Stimulated activated naive CD8-positive, alpha-beta T cell treated with anti-CD3 and anti-CD28 coated beads, Interleukin-15, Interleukin-2, amounts not matched to agents 100 ng/mL and 50 ng/mL, for 24 hours (primary cell): ENCODE data around the gene ERVW-1.
"Not testable (repeated sequence)": the region's sequence is repeated elsewhere in the genome, so short reads cannot be mapped to it uniquely, and the experiment has no call there.

Experiments
- H3K27ac Mint-ChIP-seq: one replicate; pipeline ENCODE4 v1.8.0; 2021; ENCODE audit warnings: mild to moderate bottlenecking, mixed read lengths
- H3K27me3 Mint-ChIP-seq: one replicate; pipeline ENCODE4 v1.8.0; 2021; ENCODE audit warnings: mixed read lengths
- H3K36me3 Mint-ChIP-seq: one replicate; pipeline ENCODE4 v1.8.0; 2021; ENCODE audit warnings: low read depth, mixed read lengths
- H3K4me1 Mint-ChIP-seq: one replicate; pipeline ENCODE4 v1.8.0; 2021; ENCODE audit warnings: low read depth, mixed read lengths
- H3K4me3 Mint-ChIP-seq: one replicate; pipeline ENCODE4 v1.8.0; 2021; ENCODE audit warnings: mild to moderate bottlenecking, mixed read lengths
- H3K9me3 Mint-ChIP-seq: one replicate; pipeline ENCODE4 v1.8.0; 2021; ENCODE audit warnings: mixed read lengths

Gene ERVW-1

DNA sequence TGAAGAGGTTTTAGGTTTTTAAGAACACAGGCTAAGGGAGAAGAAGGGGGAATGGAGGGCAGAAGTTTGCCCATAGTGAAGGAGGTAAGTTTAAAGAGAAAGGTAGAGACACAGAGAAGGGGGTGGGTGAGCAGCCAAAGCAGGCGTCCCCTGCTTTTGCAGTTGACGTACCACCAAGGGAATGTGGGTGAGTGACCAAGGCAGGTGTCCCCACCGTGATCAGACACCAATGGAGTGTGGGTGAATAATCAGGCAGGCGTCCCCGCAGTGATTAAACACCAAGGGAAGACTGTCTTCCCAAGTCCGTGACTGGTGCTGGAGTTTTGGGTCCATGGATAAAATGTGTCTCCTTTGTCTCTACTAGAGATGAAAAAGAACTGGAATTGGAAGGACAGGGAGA is 6.5 kb upstream of the ERVW-1 start:
- not testable (repeated sequence) for H3K27me3 Mint-ChIP-seq, H3K9me3 Mint-ChIP-seq, H3K4me1 Mint-ChIP-seq, H3K4me3 Mint-ChIP-seq, H3K27ac Mint-ChIP-seq
- peaks cover 17% of the 10 kb centered on the region for H3K36me3 Mint-ChIP-seq

DNA sequence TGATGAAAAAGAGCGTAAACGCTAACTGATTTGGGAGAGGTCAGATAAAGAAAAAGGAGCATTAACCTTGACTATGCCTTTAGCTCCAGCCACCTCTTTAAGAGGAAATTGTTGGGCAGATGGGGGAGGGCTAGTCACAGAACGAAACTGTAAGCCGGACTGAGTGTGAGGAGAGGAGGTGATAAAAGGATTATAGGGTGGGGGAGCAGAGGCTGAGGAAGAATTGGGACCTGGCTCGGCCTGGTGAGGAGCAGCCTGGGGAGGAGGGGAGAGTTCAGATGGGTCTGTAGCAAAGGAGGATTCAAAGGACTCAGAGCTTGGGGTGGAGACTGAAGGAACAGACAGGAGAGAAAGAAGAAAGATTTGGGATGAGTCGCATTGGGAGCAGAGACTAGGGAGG is 5.9 kb upstream of the ERVW-1 start:
- not testable (repeated sequence) for H3K4me3 Mint-ChIP-seq, H3K27me3 Mint-ChIP-seq, H3K27ac Mint-ChIP-seq, H3K9me3 Mint-ChIP-seq, H3K4me1 Mint-ChIP-seq
- H3K36me3 Mint-ChIP-seq = peaks cover 15% of the 10 kb centered on the region

DNA sequence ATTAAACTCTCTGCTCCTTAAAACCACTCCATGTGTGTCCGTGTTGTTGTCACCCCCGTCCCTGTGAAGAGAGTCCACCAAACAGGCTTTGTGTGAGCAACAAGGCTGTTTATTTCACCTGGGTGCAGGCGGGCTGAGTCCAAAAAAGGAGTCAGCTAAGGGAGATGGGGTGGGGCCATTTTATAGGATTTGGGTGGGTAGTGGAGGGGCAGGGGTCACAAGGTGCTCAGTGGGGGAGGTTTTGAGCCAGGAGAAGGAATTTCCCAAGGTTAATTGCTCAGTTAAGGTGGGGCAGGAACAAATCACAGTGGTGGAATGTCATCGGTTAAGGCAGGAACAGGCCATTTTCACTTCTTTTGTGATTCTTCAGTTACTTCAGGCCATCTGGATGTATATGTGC is 1.4 kb upstream of the ERVW-1 start:
- not testable (repeated sequence) for H3K27ac Mint-ChIP-seq, H3K36me3 Mint-ChIP-seq, H3K4me3 Mint-ChIP-seq, H3K27me3 Mint-ChIP-seq, H3K4me1 Mint-ChIP-seq, H3K9me3 Mint-ChIP-seq

DNA sequence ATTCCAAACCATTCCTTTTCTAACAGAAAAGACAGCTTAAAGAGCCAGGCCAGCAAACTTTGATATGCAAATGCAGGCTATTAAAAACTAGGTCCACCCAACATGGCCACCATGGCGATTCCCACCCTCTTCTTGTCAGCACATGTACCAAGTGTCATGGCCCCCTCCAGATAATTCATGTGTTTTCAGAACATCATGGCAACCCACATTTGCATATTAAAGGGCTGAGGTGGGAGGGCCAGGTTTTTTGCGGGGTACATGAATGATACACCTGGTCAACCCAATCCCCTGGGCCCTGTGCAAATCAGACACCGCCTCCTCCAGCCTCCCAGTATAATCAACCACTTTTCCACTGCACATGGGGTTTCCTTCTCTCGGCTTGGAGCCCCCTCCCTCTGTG is 965 bp upstream of the ERVW-1 start:
- H3K27ac Mint-ChIP-seq = no peak overlapping the region
- no peak overlapping the region for H3K4me3 Mint-ChIP-seq
- H3K9me3 Mint-ChIP-seq = no peaks in the 10 kb centered on the region
- H3K27me3 Mint-ChIP-seq = no peaks in the 10 kb centered on the region
- no peaks in the 10 kb centered on the region for H3K36me3 Mint-ChIP-seq
- H3K4me1 Mint-ChIP-seq = no peaks in the 10 kb centered on the region

DNA sequence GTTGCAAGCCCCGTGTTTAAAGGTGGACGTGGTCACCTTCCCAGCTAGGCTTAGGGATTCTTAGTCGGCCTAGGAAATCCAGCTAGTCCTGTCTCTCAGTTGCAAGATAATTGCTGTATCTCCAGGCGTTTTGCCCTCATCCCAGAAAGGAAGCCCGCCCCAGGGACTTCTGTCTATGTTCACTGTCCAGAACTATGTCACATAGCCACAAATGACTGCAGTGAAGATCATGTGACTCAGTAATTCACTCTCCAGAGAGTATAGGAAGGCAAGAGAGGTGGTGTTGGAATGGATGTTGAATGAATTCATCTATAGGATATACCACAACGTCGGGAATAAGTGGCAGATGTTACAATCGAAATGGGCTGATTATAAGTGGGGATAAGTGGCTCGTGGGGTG is 349 bp upstream of the ERVW-1 start:
- Mint-ChIP-seq H3K4me1 (no peaks in the 10 kb centered on the region), H3K4me3 (no peak overlapping the region), H3K27ac (no peak overlapping the region), H3K9me3 (no peaks in the 10 kb centered on the region), H3K36me3 (no peaks in the 10 kb centered on the region), H3K27me3 (no peaks in the 10 kb centered on the region)

DNA sequence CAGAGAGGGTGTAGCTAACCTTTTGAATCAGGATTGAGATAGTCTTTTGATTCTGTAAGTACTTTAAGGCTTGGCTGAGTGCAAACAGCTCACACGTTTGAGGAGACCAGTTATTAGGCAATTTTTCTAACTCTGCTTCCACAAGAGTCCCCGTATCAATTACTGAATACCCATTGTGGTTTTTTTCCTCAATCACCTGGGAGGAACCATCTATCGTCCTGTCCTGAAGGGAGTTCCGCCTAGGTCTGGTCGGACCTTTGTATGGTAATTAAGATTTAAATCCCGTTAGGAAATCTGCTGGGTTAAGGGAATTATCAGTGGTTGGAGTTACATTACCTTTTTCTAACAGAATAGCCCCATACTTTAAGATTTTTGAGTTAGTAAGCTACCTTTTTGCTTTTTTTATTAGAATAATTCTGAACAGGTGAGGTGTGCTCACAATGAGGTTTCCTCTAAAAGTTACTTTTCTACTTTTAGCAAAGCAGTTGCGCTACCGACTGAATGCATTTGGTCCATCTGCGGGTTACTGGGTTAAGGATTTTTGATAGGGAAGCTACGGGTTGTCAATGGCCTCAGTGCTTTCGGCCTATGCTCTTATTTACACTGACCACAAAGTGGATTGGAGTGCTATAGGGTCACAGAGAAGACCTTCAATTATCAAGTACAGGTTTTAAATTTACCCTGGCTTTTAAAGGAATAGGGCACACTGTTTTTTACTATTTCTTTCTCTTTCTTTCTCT is 1.7 kb downstream of the ERVW-1 start:
- H3K36me3 Mint-ChIP-seq, H3K4me1 Mint-ChIP-seq, H3K9me3 Mint-ChIP-seq, H3K4me3 Mint-ChIP-seq, H3K27me3 Mint-ChIP-seq, H3K27ac Mint-ChIP-seq: not testable (repeated sequence)

GRCh38 chr7:92475261-92475770 is 2.4 kb downstream of the ERVW-1 start:
- H3K27ac Mint-ChIP-seq, H3K27me3 Mint-ChIP-seq, H3K9me3 Mint-ChIP-seq, H3K36me3 Mint-ChIP-seq, H3K4me3 Mint-ChIP-seq, H3K4me1 Mint-ChIP-seq: not testable (repeated sequence)

DNA sequence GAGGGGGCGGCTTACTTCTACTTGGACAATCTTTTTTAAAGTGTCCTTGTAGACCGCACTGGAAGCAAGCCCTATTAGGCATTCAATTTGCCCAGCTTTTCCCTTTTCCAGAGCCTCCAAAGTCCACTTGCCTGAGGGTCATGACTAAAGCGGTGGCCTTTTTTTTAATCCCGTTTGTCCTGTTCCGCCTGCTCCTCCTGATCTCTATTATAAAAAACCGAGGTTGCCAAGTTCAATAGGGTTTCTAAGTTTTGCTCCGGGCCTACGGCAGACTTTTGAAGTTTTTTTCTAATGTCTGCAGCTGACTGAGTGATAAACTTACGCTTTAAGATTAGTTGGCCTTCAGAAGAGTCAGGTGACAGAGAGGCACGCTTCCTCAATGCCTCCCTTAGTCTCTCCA is 3.8 kb downstream of the ERVW-1 start:
- H3K27me3 Mint-ChIP-seq, H3K4me1 Mint-ChIP-seq, H3K27ac Mint-ChIP-seq, H3K4me3 Mint-ChIP-seq, H3K36me3 Mint-ChIP-seq, H3K9me3 Mint-ChIP-seq: not testable (repeated sequence)

GRCh38 chr7:92468589-92468988 is 9.2 kb downstream of the ERVW-1 start:
- peaks cover 15% of the 10 kb centered on the region for H3K36me3 Mint-ChIP-seq

GRCh38 chr7:92466682-92467081 is 11.1 kb downstream of the ERVW-1 start:
- H3K4me1 Mint-ChIP-seq = no peaks in the 10 kb centered on the region
- no peak overlapping the region for H3K27ac Mint-ChIP-seq
- no peaks in the 10 kb centered on the region for H3K27me3 Mint-ChIP-seq
- no peaks in the 10 kb centered on the region for H3K9me3 Mint-ChIP-seq
- no peak overlapping the region for H3K4me3 Mint-ChIP-seq
- peaks cover 15% of the 10 kb centered on the region for H3K36me3 Mint-ChIP-seq

More at GRCh38 chr7:92468589-92468988, 9.2 kb downstream of the ERVW-1 start:
- H3K4me1 Mint-ChIP-seq, H3K4me3 Mint-ChIP-seq, H3K9me3 Mint-ChIP-seq, H3K27me3 Mint-ChIP-seq, H3K27ac Mint-ChIP-seq: not testable (repeated sequence)

DNA sequence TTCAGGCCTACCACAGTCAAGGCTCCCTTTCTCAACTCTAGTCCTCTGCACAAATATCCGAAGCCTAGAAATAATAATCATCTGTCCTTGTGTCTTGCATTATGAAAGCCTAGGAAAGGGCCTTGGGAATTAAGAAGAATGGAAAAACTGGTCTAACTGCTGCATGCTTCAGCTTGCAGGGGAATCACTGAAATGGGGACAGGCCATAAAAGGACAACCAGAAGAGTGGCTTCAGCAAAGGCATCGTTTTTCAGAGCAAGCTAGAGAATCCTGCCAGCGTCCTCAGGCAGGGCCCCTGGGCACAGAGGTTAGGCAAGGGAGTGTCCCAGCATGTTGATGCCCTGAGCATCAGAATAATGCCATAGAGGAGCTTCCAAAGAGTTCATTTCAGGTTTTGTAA is 13.2 kb downstream of the ERVW-1 start:
- Mint-ChIP-seq H3K27me3 (no peaks in the 10 kb centered on the region), H3K9me3 (no peaks in the 10 kb centered on the region), H3K36me3 (peaks cover 15% of the 10 kb centered on the region), H3K27ac (no peak overlapping the region), H3K4me1 (no peaks in the 10 kb centered on the region), H3K4me3 (no peak overlapping the region)

DNA sequence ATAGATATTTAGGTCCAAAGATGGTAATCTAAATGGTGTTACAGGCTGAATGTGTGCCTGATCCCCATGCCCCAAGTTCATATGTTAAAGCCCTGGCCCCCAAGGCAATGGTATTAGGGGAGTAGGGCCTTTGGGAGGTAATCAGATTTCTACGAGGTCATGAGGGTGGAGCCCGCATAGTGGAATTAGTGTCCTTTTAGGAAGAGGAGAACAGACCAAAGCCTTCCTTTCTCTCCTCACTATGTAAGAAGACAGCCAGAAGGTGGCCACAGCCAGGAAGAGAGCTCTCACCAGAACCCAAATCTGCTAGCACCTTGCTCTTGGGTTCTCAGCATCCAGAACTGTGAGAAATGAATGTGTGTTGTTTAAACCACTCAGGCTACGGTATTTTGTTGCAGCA is 15.2 kb downstream of the ERVW-1 start:
- Mint-ChIP-seq H3K27me3 (no peaks in the 10 kb centered on the region), H3K4me3 (no peak overlapping the region), H3K36me3 (peaks cover 13% of the 10 kb centered on the region), H3K4me1 (no peaks in the 10 kb centered on the region), H3K9me3 (no peaks in the 10 kb centered on the region), H3K27ac (no peak overlapping the region)

GRCh38 chr7:92461027-92462003 is 16.4 kb downstream of the ERVW-1 start:
- Mint-ChIP-seq H3K36me3 (peaks cover 11% of the 10 kb centered on the region), H3K4me3 (no peak overlapping the region), H3K27me3 (no peaks in the 10 kb centered on the region), H3K27ac (no peak overlapping the region), H3K9me3 (no peaks in the 10 kb centered on the region), H3K4me1 (no peaks in the 10 kb centered on the region)

DNA sequence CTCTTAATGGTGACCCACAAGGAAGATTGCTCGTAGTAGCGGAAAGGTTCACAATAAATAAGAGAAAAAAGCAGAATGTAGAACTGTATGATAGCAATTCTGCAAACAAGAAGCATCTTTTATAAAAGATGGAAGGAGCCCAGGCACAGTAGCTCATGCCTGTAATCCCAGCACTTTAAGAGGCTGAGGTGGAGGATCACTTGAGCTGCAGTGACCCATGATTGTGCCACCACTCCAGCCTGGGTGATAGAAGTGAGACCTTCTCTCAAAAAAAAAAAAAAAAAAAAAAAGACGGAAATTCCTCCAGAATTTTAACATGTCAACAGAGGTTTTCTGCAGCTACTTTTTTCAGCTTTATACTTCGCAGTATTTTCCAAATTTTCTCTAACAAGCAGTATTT is 17.2 kb downstream of the ERVW-1 start:
- H3K27me3 Mint-ChIP-seq = no peaks in the 10 kb centered on the region
- no peak overlapping the region for H3K4me3 Mint-ChIP-seq
- no peak overlapping the region for H3K27ac Mint-ChIP-seq
- H3K4me1 Mint-ChIP-seq = no peaks in the 10 kb centered on the region
- no peaks in the 10 kb centered on the region for H3K9me3 Mint-ChIP-seq
- peaks cover 16% of the 10 kb centered on the region for H3K36me3 Mint-ChIP-seq

DNA sequence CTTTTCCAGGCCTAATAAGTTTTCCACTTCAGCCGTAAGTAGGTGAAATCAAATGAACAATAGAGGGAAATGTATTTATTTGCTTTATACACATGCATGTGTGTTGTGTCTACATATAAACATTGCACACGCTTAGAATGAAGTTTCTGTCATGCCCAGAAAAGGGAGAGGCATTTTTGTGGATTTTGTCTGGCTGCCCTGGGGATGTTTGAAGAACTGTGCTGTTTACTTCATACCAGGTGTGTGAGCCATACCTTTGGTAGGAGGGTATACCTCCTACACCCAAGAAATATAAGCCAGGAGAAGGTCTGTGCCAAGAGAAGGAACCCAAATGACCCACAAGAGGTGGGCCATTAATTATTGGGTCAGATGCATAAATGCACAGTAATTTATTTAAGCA is 17.6 kb downstream of the ERVW-1 start:
- H3K9me3 Mint-ChIP-seq = no peaks in the 10 kb centered on the region
- no peak overlapping the region for H3K27ac Mint-ChIP-seq
- H3K4me3 Mint-ChIP-seq = no peak overlapping the region
- H3K36me3 Mint-ChIP-seq = peaks cover 16% of the 10 kb centered on the region
- no peaks in the 10 kb centered on the region for H3K4me1 Mint-ChIP-seq
- H3K27me3 Mint-ChIP-seq = no peaks in the 10 kb centered on the region
